H1 (cell line): ENCODE results near the gene ATP6V0A1.
"Not testable (repeated sequence)": the region's sequence is repeated elsewhere in the genome, so short reads cannot be mapped to it uniquely, and the experiment has no call there.

Experiments used
- CTBP2 ChIP-seq: IDR thresholded peaks from 2 replicates; pipeline ENCODE4 v1.7.0; 2011; ENCODE audit warnings: borderline replicate concordance, mild to moderate bottlenecking, moderate library complexity, mixed read lengths, low read length; ENCODE audit not compliant: insufficient read depth, insufficient read length
- POLR2A ChIP-seq, 2 experiments: IDR thresholded peaks; 1 replicate in 1 of 2; 2 replicates in 1 of 2; pipeline ENCODE4 v1.6.1; 2011; ENCODE audit warnings: low read depth in 2 of 2, low read length in 2 of 2, mild to moderate bottlenecking in 2 of 2; ENCODE audit errors: control extremely low read depth in 1 of 2
- RAD21 ChIP-seq, 2 experiments: IDR thresholded peaks in 1 of 2; conservative IDR thresholded peaks in 1 of 2; 2 replicates each; pipeline ENCODE4 v1.6.1; 2011; ENCODE audit warnings: low read depth in 2 of 2, low read length in 2 of 2, improper control_type of control experiment in 1 of 2, inconsistent platforms in 1 of 2, mild to moderate bottlenecking in 1 of 2, moderate library complexity in 1 of 2

DNA sequence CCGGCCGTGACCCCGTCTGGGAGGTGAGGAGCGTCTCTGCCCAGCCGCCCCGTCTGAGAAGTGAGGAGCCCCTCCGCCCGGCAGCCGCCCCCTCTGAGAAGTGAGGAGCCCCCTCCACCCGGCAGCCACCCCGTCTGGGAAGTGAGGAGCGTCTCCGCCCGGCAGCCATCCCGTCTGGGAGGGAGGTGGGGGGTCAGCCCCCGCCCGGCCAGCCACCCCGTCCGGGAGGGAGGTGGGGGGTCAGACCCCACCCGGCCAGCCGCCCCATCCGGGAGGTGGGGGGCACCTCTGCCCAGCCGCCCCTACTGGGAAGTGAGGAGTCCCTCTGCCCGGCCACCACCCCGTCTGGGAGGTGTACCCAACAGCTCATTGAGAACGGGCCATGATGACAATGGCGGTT lies 9.5 kb upstream of the ATP6V0A1 start:
- not testable (repeated sequence) for TF ChIP-seq RAD21 (IDR thresholded peaks at IDR 0.05 in 1 of 2, conservative IDR thresholded peaks at IDR 0.05 in 1 of 2; ENCODE audit: low read depth in 2 of 2, low read length in 2 of 2); CTBP2; POLR2A (IDR thresholded peaks at IDR 0.05; ENCODE audit: control extremely low read depth in 1 of 2, low read depth in 2 of 2, low read length in 2 of 2)
